B cell (primary cell): Measurements from ENCODE around the gene MAPT.

Experiments
- CTCF ChIP-seq: fragments of 200-600 bp; IDR thresholded peaks from one replicate; pipeline ENCODE4 v1.8.0; 2022; ENCODE audit warnings: antibody characterized with exemption, mild to moderate bottlenecking
- EZH2 ChIP-seq: IDR thresholded peaks from 2 replicates; pipeline ENCODE4 v1.6.1; 2012; ENCODE audit warnings: borderline replicate concordance, low read depth, mild to moderate bottlenecking, moderate library complexity, low read length; ENCODE audit not compliant: insufficient read depth, poor library complexity, severe bottlenecking

- no peak for TF ChIP-seq CTCF
- TF ChIP-seq EZH2 = no peak
These were observed 118.8 kb downstream of the MAPT start for GRCh38 chr17:46013127-46013501.
